Fibroblast of the conjunctiva (primary cell): ENCODE data around the gene RPL19.
"Not testable (repeated sequence)": the region's sequence is repeated elsewhere in the genome, so short reads cannot be mapped to it uniquely, and the experiment has no call there.

ENCODE experiments used
- DNase-seq: peaks from one replicate; pipeline ENCODE4 v3.0.0-alpha.2; 2010; ENCODE audit warnings: low read depth

RPL19 gene

GRCh38 chr17:39200070-39200879 lies at the start of gene RPL19:
Gene RPL19 (plus strand): TSS chr17:39200283. CDS start chr17:39200345, 62 bp downstream.
- DNase-seq = no peak

- DNase-seq = no peak
Measured at GRCh38 chr17:39150795-39151149, 49.3 kb upstream of the RPL19 start.

GRCh38 chr17:39151150-39151942 lies 48.7 kb upstream of the RPL19 start, which contains the start of gene PLXDC1:
Gene PLXDC1 (minus strand): TSS chr17:39151637. CDS start chr17:39151437, 200 bp downstream.
- DNase-seq = no peak

- no peak for DNase-seq
Measured at GRCh38 chr17:39151943-39152818, 47.9 kb upstream of the RPL19 start.

GRCh38 chr17:39153599-39154051 lies 46.5 kb upstream of the RPL19 start:
- DNase-seq = peak; percentile 74

- DNase-seq = no peak
Measured at GRCh38 chr17:39155654-39156053, 44.4 kb upstream of the RPL19 start.

- no peak for DNase-seq
Measured at GRCh38 chr17:39156491-39156890, 43.6 kb upstream of the RPL19 start.

- DNase-seq = no peak
Measured at GRCh38 chr17:39158623-39159022, 41.5 kb upstream of the RPL19 start.

- no peak for DNase-seq
Measured at GRCh38 chr17:39161962-39162361, 38.1 kb upstream of the RPL19 start.

- DNase-seq = peak; percentile 88
Measured at GRCh38 chr17:39164675-39165143, 35.4 kb upstream of the RPL19 start.

GRCh38 chr17:39165178-39165840 lies 34.8 kb upstream of the RPL19 start:
- no peak for DNase-seq

- DNase-seq = no peak
Measured at GRCh38 chr17:39165841-39166349, 34.2 kb upstream of the RPL19 start, which contains the start of gene ARL5C. Gene ARL5C (minus strand): TSS chr17:39166161. CDS start chr17:39165760, 401 bp downstream.

- DNase-seq = no peak
Measured at GRCh38 chr17:39166437-39167335, 33.4 kb upstream of the RPL19 start.

GRCh38 chr17:39167476-39167875 lies 32.6 kb upstream of the RPL19 start:
- no peak for DNase-seq

- DNase-seq = not testable (repeated sequence)
Measured at GRCh38 chr17:39168503-39168902, 31.6 kb upstream of the RPL19 start.

- DNase-seq = no peak
Measured at GRCh38 chr17:39169101-39169500, 31.0 kb upstream of the RPL19 start.

- DNase-seq = no peak
Measured at GRCh38 chr17:39169518-39169917, 30.6 kb upstream of the RPL19 start.

- no peak for DNase-seq
Measured at GRCh38 chr17:39170109-39170508, 30.0 kb upstream of the RPL19 start.

- no peak for DNase-seq
Measured at GRCh38 chr17:39170558-39170957, 29.5 kb upstream of the RPL19 start.

- no peak for DNase-seq
Measured at GRCh38 chr17:39171933-39172332, 28.1 kb upstream of the RPL19 start.
